ENCODE data around the gene PAM. TPM values are rescaled to one million over a fixed set of nuclear protein-coding genes. Genes with fewer than 3 reads are reported as not detected.
A peak's percentile ranks its signal among the peaks of the same experiment; 100 is the strongest.

Gene PAM
- total RNA-seq, 1 experiment from 2014 or later = 257 TPM

- TF ChIP-seq SIN3A (IDR thresholded peaks at IDR 0.05; ENCODE audit: low read depth) = no peak
- TF ChIP-seq ZFX (IDR thresholded peaks at IDR 0.05) = no peak
- TF ChIP-seq FOSL1 (IDR thresholded peaks at IDR 0.05; ENCODE audit: low read depth) = no peak
- TF ChIP-seq ZBTB33 (IDR thresholded peaks at IDR 0.05; ENCODE audit: extremely low read depth, insufficient replicate concordance, low read length) = no peak
- no peak for TF ChIP-seq POLR2A (IDR thresholded peaks at IDR 0.05; ENCODE audit: borderline replicate concordance, extremely low read depth, insufficient read depth, insufficient read length)
- TF ChIP-seq CBX3 (IDR thresholded peaks at IDR 0.05; ENCODE audit: low read depth) = no peak
- TF ChIP-seq, protein P1, sequence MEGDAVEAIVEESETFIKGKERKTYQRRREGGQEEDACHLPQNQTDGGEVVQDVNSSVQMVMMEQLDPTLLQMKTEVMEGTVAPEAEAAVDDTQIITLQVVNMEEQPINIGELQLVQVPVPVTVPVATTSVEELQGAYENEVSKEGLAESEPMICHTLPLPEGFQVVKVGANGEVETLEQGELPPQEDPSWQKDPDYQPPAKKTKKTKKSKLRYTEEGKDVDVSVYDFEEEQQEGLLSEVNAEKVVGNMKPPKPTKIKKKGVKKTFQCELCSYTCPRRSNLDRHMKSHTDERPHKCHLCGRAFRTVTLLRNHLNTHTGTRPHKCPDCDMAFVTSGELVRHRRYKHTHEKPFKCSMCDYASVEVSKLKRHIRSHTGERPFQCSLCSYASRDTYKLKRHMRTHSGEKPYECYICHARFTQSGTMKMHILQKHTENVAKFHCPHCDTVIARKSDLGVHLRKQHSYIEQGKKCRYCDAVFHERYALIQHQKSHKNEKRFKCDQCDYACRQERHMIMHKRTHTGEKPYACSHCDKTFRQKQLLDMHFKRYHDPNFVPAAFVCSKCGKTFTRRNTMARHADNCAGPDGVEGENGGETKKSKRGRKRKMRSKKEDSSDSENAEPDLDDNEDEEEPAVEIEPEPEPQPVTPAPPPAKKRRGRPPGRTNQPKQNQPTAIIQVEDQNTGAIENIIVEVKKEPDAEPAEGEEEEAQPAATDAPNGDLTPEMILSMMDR (IDR thresholded peaks at IDR 0.05 in 2 of 3, conservative IDR thresholded peaks at IDR 0.05 in 1 of 3; ENCODE audit: borderline replicate concordance in 1 of 3, insufficient read depth in 1 of 3, low read depth in 2 of 3, low read length in 2 of 3) = no peak
- TF ChIP-seq SP1 (IDR thresholded peaks at IDR 0.05; ENCODE audit: low read depth) = no peak
- no peak for TF ChIP-seq CEBPB (IDR thresholded peaks at IDR 0.05; ENCODE audit: low read depth)
Observed at GRCh38 chr5:102957141-102957540, 202.0 kb downstream of the PAM start (continued).

- peak overlapping the region; percentile 94 for H3K27ac ChIP-seq (ENCODE audit: low read depth, low read length)
- H3K36me3 ChIP-seq (ENCODE audit: control insufficient read depth in 1 of 2, insufficient read depth in 2 of 2, low read length in 2 of 2) = peaks cover 0 to 6% of the 10 kb centered on the region in 2 experiments; a peak in 2 of 4 replicates
- H4K20me1 ChIP-seq (ENCODE audit: insufficient read depth) = no peaks in the 10 kb centered on the region
- H3K9me3 ChIP-seq (ENCODE audit: control insufficient read depth in 1 of 2, insufficient read depth in 1 of 2, low read depth in 1 of 2, low read length in 2 of 2) = no peaks in the 10 kb centered on the region
- no peaks in the 10 kb centered on the region for H3K9me2 ChIP-seq (ENCODE audit: insufficient read depth)
- CTCF ChIA-PET = no interaction called here
- DNase-seq (ENCODE audit: low read depth, low spot score) = peak; percentile 45
- peak overlapping the region; percentile 58 for H3K9ac ChIP-seq (ENCODE audit: low read length)
- H3K4me2 ChIP-seq (ENCODE audit: low read length) = peak overlapping the region; percentile 74
- peak overlapping the region in 1 of 2 experiments; percentile 34; a peak in 2 of 4 replicates for H3K4me3 ChIP-seq (replicated peaks in 1 of 2; ENCODE audit: low read depth in 1 of 2, low read length in 2 of 2)
- intact Hi-C loops (cut with micrococcal nuclease) = loop anchor here (5.0 kb wide), 2 partner anchors 41 to 91 kb away; no protein-coding TSS in a partner anchor
- RAD21 ChIA-PET (ENCODE audit: low non-redundant PET in 1 of 2, low total read pairs in 2 of 2, uncharacterized antibody in 2 of 2, unreplicated experiment in 2 of 2) = no interaction called here
- BruUV-seq (replicated peaks) = no TSS peak
- H3K79me2 ChIP-seq (ENCODE audit: insufficient read depth, low read length) = no peaks in the 10 kb centered on the region
- H3K4me1 ChIP-seq (ENCODE audit: control insufficient read depth in 1 of 2, insufficient read depth in 2 of 2, low read length in 2 of 2) = peaks cover 60 to 67% of the 10 kb centered on the region in 2 experiments
- peak; percentile 66 for ATAC-seq
- no peaks in the 10 kb centered on the region for H3K27me3 ChIP-seq (ENCODE audit: insufficient read depth, low read length)
- POLR2A ChIA-PET = interaction anchor here (1.3 kb wide), 1 partner anchor 93 kb away, joined by 3 read pairs; no protein-coding TSS in a partner anchor
- H2AFZ ChIP-seq (ENCODE audit: low read depth, low read length, poor library complexity, severe bottlenecking) = no peak overlapping the region
- TF ChIP-seq TCF7L2 (IDR thresholded peaks at IDR 0.05; ENCODE audit: borderline replicate concordance, extremely low read depth, insufficient read depth, insufficient read length) (no peak), EGR1 (IDR thresholded peaks at IDR 0.05; ENCODE audit: low read depth) (no peak), ZFX (IDR thresholded peaks at IDR 0.05) (no peak), CEBPB (IDR thresholded peaks at IDR 0.05; ENCODE audit: low read depth) (no peak), POLR2A (IDR thresholded peaks at IDR 0.05; ENCODE audit: borderline replicate concordance, extremely low read depth, insufficient read depth, insufficient read length) (no peak), CBX3 (IDR thresholded peaks at IDR 0.05; ENCODE audit: low read depth) (no peak), YY1 (IDR thresholded peaks at IDR 0.05; ENCODE audit: extremely low read depth, insufficient replicate concordance, low read depth, low read length) (no peak), ATF3 (IDR thresholded peaks at IDR 0.05) (no peak), EZH2phosphoT487 (IDR thresholded peaks at IDR 0.05; ENCODE audit: borderline replicate concordance) (no peak), JUND (IDR thresholded peaks at IDR 0.05) (no peak)
- TF ChIP-seq, protein P1 (IDR thresholded peaks at IDR 0.05 in 2 of 3, conservative IDR thresholded peaks at IDR 0.05 in 1 of 3; ENCODE audit: borderline replicate concordance in 1 of 3, insufficient read depth in 1 of 3, low read depth in 2 of 3, low read length in 2 of 3) = no peak
Observed at GRCh38 chr5:102958481-102959011, 203.4 kb downstream of the PAM start.
